Esophagus squamous epithelium (tissue), 5 donors: Measurements from ENCODE around the gene ATP11A. TPM values are rescaled to one million over a fixed set of nuclear protein-coding genes. Genes with fewer than 3 reads are reported as not detected.
"Not testable (repeated sequence)": the region's sequence is repeated elsewhere in the genome, so short reads cannot be mapped to it uniquely, and the experiment has no call there.

Experiments
- DNase-seq: peaks from one replicate; lab custom pipeline; 2025; lab: John Stamatoyannopoulos, UW
- H3K27ac ChIP-seq, 4 donors: fragments of 200-600 bp; sonication (generic); one replicate each; pipeline ENCODE4 v1.5.1; 2016 to 2019; ENCODE audit warnings: mild to moderate bottlenecking in 1 of 4
- H3K27me3 ChIP-seq, 4 donors: fragments of 200-600 bp; sonication (generic); 1 replicate in 3 of 4; 2 replicates in 1 of 4; pipeline versions ENCODE4 v1.5.1 to v1.6.0; 2017 to 2021; ENCODE audit warnings: antibody characterized with exemption in 1 of 4
- H3K36me3 ChIP-seq, 3 donors: fragments of 200-600 bp; sonication (generic); one replicate each; pipeline ENCODE4 v1.5.1; 2016 to 2019
- H3K4me1 ChIP-seq, 3 donors: fragments of 200-600 bp; sonication (generic); one replicate each; pipeline ENCODE4 v1.5.1; 2017 to 2019
- H3K4me3 ChIP-seq, 4 donors: fragments of 200-600 bp; sonication (generic); 1 replicate in 3 of 4; 2 replicates in 1 of 4; pipeline ENCODE4 v1.5.1; 2016 to 2019; ENCODE audit warnings: mild to moderate bottlenecking in 2 of 4, moderate library complexity in 1 of 4
- H3K9me3 ChIP-seq, 3 donors: fragments of 200-600 bp; sonication (generic); one replicate each; pipeline ENCODE4 v1.5.1; 2016 to 2019
- POLR2A ChIP-seq, 4 donors: fragments of 450-650 bp; IDR thresholded peaks; one replicate each; pipeline ENCODE4 v1.6.1; 2017; ENCODE audit warnings: antibody characterized with exemption in 4 of 4, mild to moderate bottlenecking in 4 of 4, moderate library complexity in 3 of 4
- WGBS, 2 donors: methylation state at CpG; one replicate each; pipeline ENCODE4 v1.1.5; 2018; 5-methylcytosine and 5-hydroxymethylcytosine counted together
- intact Hi-C: fragments of 100-400 bp; cut with DNase I; formaldehyde crosslinking; loops from one replicate; pipeline ENCODE4 v1.15.0; 2022
- total RNA-seq, 4 donors: library from RNA; depleted of rRNA; stranded (reverse); fragments of >200 nt; gene quantifications; one replicate each; pipeline ENCODE4 v1.1.0, GENCODE V29; 2016
- TF ChIP-seq, protein P1 (sequence below), 6 experiments: fragments of 450-650 bp in 4 of 6; fragments of 200-600 bp in 2 of 6; sonication (generic) in 2 of 6; IDR thresholded peaks; one replicate each; pipeline ENCODE4 v1.5.1; 2016 to 2019; ENCODE audit warnings: antibody characterized with exemption in 6 of 6, mild to moderate bottlenecking in 4 of 6, moderate library complexity in 4 of 6
- donor health status: DM: yes; HTN: yes; CAD: no.

ATP11A gene
- total RNA-seq, 4 donors from 2014 or later = 9.6 to 20.0 (median 16.1) TPM

DNA sequence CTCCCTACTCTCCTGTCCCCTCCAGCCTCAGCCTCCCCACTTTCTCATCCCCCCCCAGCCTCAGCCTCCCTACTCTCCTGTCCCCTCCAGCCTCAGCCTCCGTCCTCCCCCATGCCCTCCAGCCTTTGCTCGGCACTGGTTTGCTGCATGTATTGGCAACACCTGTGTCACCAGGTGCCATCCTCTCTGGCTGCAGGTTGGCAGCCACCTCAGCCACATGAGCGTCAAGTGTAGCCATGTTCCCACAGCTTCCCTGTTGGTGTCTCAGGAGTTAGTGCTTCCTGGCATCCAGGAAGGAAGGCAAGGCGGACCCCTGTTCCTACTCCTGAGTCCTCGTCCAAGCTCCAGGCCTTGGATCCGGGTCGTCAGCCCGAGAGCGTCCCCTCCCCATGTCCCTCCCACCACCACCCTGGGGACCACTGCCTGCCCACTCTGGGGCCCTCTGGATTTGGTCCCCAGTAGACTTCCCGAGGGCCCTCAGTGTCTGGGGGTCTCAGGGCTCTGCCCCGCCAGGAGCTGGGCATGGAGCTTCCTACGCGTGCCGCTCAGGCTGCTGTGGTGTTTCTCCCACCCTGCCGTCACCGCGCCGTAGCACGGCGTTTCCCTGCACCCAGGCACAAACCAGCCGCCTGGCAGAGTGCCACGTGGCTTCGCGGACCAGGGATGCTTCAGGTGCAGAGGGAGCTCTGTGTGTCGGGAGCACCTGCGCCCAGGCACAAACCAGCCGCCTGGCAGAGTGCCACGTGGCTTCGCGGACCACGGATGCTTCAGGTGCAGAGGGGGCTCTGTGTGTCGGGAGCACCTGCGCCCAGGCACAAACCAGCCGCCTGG is 150.8 kb downstream of the ATP11A start:
- no peaks in the 10 kb centered on the region for H3K9me3 ChIP-seq
- no peaks in the 10 kb centered on the region for H3K4me1 ChIP-seq
- H3K36me3 ChIP-seq = peaks cover 0 to 89% (median 0%) of the 10 kb centered on the region in 3 donors
- TF ChIP-seq POLR2A (IDR thresholded peaks at IDR 0.05) = no peak
- TF ChIP-seq, protein P1, sequence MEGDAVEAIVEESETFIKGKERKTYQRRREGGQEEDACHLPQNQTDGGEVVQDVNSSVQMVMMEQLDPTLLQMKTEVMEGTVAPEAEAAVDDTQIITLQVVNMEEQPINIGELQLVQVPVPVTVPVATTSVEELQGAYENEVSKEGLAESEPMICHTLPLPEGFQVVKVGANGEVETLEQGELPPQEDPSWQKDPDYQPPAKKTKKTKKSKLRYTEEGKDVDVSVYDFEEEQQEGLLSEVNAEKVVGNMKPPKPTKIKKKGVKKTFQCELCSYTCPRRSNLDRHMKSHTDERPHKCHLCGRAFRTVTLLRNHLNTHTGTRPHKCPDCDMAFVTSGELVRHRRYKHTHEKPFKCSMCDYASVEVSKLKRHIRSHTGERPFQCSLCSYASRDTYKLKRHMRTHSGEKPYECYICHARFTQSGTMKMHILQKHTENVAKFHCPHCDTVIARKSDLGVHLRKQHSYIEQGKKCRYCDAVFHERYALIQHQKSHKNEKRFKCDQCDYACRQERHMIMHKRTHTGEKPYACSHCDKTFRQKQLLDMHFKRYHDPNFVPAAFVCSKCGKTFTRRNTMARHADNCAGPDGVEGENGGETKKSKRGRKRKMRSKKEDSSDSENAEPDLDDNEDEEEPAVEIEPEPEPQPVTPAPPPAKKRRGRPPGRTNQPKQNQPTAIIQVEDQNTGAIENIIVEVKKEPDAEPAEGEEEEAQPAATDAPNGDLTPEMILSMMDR (IDR thresholded peaks at IDR 0.05) = no peak
- no peaks in the 10 kb centered on the region for H3K27me3 ChIP-seq
- intact Hi-C loops = no loop called here
- DNase-seq = no peak
- 88 to 96% methylated on average over 3 to 12 of the region's 34 CpGs for WGBS, 2 donors
- no peak overlapping the region for H3K4me3 ChIP-seq
- H3K27ac ChIP-seq = no peak overlapping the region

DNA sequence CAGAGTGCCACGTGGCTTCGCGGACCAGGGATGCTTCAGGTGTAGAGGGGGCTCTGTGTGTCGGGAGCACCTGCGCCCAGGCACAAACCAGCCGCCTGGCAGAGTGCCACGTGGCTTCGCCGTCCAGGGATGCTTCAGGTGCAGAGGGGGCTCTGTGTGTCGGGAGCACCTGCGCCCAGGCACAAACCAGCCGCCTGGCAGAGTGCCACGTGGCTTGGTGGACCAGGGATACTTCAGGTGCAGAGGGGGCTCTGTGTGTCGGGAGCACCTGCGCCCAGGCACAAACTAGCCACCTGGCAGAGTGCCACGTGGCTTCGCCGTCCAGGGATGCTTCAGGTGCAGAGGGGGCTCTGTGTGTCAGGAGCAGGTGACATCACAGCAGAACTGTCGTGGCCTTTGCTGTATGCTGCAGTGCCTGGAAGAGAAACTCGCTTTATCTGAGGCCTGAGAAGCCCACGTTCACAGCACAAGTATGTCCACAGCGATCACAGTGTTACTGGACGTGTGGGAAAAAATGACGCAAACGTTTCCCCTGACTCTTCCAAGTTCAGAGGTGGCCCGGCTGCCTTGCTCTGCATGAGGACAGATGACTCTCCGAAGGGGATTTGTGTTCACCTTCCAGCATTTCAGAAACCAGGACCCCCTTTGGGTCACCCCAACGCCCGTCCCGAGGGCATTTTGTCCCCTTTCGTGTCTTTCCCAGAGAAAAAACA is 151.6 kb downstream of the ATP11A start:
- 85 to 89% methylated on average over 4 to 16 of the region's 31 CpGs for WGBS, 2 donors
- H3K27me3 ChIP-seq, H3K9me3 ChIP-seq, DNase-seq, H3K4me3 ChIP-seq, intact Hi-C loops, H3K27ac ChIP-seq, H3K4me1 ChIP-seq: not testable (repeated sequence)
- peaks cover 0 to 88% (median 0%) of the 10 kb centered on the region in 3 donors for H3K36me3 ChIP-seq

DNA sequence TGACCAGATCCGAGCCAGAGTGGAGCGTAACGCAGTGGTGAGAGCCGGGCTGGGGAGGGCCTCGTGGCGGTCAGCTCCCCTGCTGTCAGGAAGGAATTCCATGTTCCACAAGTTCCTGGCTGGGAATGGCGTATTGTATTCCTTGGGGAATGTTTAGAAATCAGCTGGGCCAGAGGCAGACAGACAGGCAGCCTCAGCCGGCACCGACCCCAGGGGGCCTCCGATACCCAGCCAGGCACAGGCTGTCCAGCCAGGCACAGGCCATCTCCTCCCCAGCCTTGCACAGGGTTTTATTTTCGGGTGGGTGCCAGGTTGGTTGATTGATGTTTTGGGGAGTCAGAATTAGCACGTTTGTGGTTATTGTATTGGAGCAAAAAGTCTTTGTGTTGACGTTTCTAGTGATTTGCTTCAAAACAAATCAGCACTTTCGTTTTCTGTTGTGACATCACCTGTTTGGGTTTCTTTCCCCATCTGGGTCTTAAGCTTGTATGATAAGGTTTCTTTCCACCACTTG is 152.6 kb downstream of the ATP11A start:
- Histone ChIP-seq H3K4me1 (no peaks in the 10 kb centered on the region), H3K4me3 (no peak overlapping the region), H3K36me3 (peaks cover 0 to 88% (median 0%) of the 10 kb centered on the region in 3 donors), H3K27ac (no peak overlapping the region), H3K27me3 (no peaks in the 10 kb centered on the region), H3K9me3 (no peaks in the 10 kb centered on the region)
- no peak for TF ChIP-seq POLR2A (IDR thresholded peaks at IDR 0.05)
- TF ChIP-seq, protein P1 (IDR thresholded peaks at IDR 0.05) = no peak
- DNase-seq = no peak
- 67 to 72% methylated on average over 11 to 14 of the region's 14 CpGs for WGBS, 2 donors
- intact Hi-C loops = no loop called here

DNA sequence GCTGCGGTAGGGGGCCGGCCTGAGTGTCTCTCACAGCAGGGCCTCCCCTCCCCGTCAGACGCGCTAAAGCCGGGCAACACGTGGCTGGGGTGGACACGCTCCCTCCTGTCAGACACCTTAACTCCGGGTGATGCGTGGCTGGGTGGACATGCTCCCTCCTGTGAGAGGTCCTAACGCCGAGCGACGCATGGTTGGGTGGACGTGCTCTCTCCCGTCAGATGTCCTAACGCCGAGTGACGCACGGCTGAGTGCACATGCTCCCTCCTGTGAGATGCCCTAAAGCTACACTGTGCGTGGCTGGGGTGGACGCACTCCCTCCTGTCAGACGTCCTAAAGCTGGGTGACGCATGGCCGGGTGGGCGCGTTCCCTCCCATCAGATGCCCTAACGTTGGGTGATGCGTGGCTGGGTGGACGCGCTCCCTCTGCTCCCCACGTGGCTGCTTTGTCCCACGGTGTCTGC is 153.1 kb downstream of the ATP11A start:
- TF ChIP-seq POLR2A (IDR thresholded peaks at IDR 0.05) = no peak
- TF ChIP-seq, protein P1 (IDR thresholded peaks at IDR 0.05) = no peak
- Histone ChIP-seq H3K27me3 (no peaks in the 10 kb centered on the region), H3K9me3 (no peaks in the 10 kb centered on the region), H3K27ac (no peak overlapping the region), H3K4me3 (no peak overlapping the region), H3K4me1 (no peaks in the 10 kb centered on the region), H3K36me3 (peaks cover 0 to 88% (median 0%) of the 10 kb centered on the region in 3 donors)
- no peak for DNase-seq
- intact Hi-C loops = no loop called here
- WGBS, 2 donors = 93 to 95% methylated on average over 3 to 4 of the region's 33 CpGs

DNA sequence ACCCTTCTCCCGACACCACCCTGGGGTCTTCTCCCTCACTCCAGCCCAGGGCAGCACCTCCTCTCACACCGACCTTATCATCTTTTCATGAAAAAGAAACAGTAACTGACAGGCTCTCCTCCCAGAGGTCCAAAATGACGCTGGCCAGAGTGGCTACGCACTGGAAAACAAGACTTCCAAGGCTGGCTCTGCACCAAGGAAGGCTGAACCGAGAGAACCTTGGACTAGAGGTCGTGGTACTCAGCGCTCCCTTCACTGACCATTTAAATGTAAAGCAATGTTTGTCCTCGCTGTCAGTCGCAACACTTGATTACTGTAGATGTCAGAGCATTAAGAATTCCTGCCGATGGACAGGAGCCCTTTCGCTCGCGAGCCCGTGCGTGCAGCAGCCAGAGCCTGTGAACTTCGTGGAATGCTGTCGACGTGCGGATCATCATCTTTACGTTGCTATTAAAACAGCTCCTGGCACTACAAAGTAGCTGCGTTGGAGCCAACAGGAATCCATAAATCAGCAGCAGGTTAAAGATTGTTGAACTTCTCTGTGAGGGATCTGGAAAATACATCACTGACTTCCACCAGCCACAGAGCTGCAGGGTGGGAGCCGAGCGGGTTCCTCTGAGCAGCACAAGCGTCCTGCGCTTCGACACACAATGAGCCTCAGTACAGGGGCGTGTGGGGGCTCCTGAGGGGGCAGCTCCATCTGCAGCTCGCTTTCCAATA is 153.7 kb downstream of the ATP11A start:
- no peak for TF ChIP-seq POLR2A (IDR thresholded peaks at IDR 0.05)
- H3K36me3 ChIP-seq = peaks cover 0 to 88% (median 0%) of the 10 kb centered on the region in 3 donors
- no peak overlapping the region for H3K4me3 ChIP-seq
- H3K27ac ChIP-seq = no peak overlapping the region
- no peaks in the 10 kb centered on the region for H3K4me1 ChIP-seq
- intact Hi-C loops = no loop called here
- WGBS, 2 donors = 93% methylated on average over 20 to 22 of the region's 28 CpGs
- H3K9me3 ChIP-seq = no peaks in the 10 kb centered on the region
- no peaks in the 10 kb centered on the region for H3K27me3 ChIP-seq
- no peak for DNase-seq
